Kidney epithelial cell (primary cell): ENCODE results near the gene SLC6A7. TPM values are rescaled to one million over a fixed set of nuclear protein-coding genes. Genes with fewer than 3 reads are reported as not detected.
"Not testable (repeated sequence)": the region's sequence is repeated elsewhere in the genome, so short reads cannot be mapped to it uniquely, and the experiment has no call there.

Source experiments
- DNase-seq: peaks from one replicate; pipeline ENCODE4 v3.0.0-alpha.2; 2010; ENCODE audit warnings: low read depth
- H3K27me3 ChIP-seq: 2 replicates; pipeline ENCODE4 v1.6.0; 2011; ENCODE audit warnings: low read length; ENCODE audit not compliant: control insufficient read depth, insufficient read depth
- H3K36me3 ChIP-seq: 2 replicates; pipeline ENCODE4 v1.5.1; 2011; ENCODE audit warnings: low read length; ENCODE audit not compliant: control insufficient read depth, insufficient read depth
- H3K4me3 ChIP-seq: 2 replicates; pipeline ENCODE4 v1.5.1; 2011; ENCODE audit warnings: low read depth, mild to moderate bottlenecking, control low read depth, low read length
- CTCF ChIP-seq: IDR thresholded peaks from 2 replicates; pipeline ENCODE4 v1.5.1; 2011; ENCODE audit warnings: mild to moderate bottlenecking, moderate library complexity, low read length, control low read depth, inconsistent platforms; ENCODE audit not compliant: insufficient read depth, poor library complexity, severe bottlenecking
- total RNA-seq: library from RNA; depleted of rRNA; stranded (reverse); fragments of >200 nt; gene quantifications from 2 replicates; pipeline ENCODE4 v1.2.3, GENCODE V29; 2015

Gene SLC6A7
- total RNA-seq, 1 donor from 2014 or later = not detected

GRCh38 chr5:150244209-150244608, 54.3 kb downstream of the SLC6A7 start:
- no peak overlapping the region for H3K4me3 ChIP-seq
- no peak for TF ChIP-seq CTCF
- DNase-seq = no peak

GRCh38 chr5:150245111-150245789, 55.4 kb downstream of the SLC6A7 start:
- no peak for TF ChIP-seq CTCF
- peaks cover 2% of the 10 kb centered on the region for H3K27me3 ChIP-seq
- no peak overlapping the region for H3K4me3 ChIP-seq
- no peaks in the 10 kb centered on the region for H3K36me3 ChIP-seq
- no peak for DNase-seq

More at GRCh38 chr5:150244209-150244608, 54.3 kb downstream of the SLC6A7 start:
- Histone ChIP-seq H3K27me3 (peaks cover 2% of the 10 kb centered on the region), H3K36me3 (no peaks in the 10 kb centered on the region)

GRCh38 chr5:150245808-150246207, 55.9 kb downstream of the SLC6A7 start:
- H3K4me3 ChIP-seq = no peak overlapping the region
- DNase-seq = no peak
- H3K36me3 ChIP-seq = no peaks in the 10 kb centered on the region
- TF ChIP-seq CTCF = no peak
- H3K27me3 ChIP-seq = peaks cover 2% of the 10 kb centered on the region

- no peaks in the 10 kb centered on the region for H3K36me3 ChIP-seq
- H3K4me3 ChIP-seq = no peak overlapping the region
- peaks cover 2% of the 10 kb centered on the region for H3K27me3 ChIP-seq
- DNase-seq = no peak
- TF ChIP-seq CTCF = no peak
These were observed 56.6 kb downstream of the SLC6A7 start for GRCh38 chr5:150246429-150246828.

GRCh38 chr5:150246835-150247234, 57.0 kb downstream of the SLC6A7 start:
- H3K27me3 ChIP-seq = peaks cover 2% of the 10 kb centered on the region
- H3K4me3 ChIP-seq = no peak overlapping the region
- no peak for TF ChIP-seq CTCF
- no peaks in the 10 kb centered on the region for H3K36me3 ChIP-seq
- DNase-seq = no peak

- no peak overlapping the region for H3K4me3 ChIP-seq
- no peaks in the 10 kb centered on the region for H3K36me3 ChIP-seq
- H3K27me3 ChIP-seq = peaks cover 2% of the 10 kb centered on the region
- no peak for DNase-seq
- TF ChIP-seq CTCF = no peak
These were observed 57.9 kb downstream of the SLC6A7 start for GRCh38 chr5:150247726-150248125.

- not testable (repeated sequence) for H3K4me3 ChIP-seq, DNase-seq, H3K36me3 ChIP-seq, H3K27me3 ChIP-seq
These were observed 58.6 kb downstream of the SLC6A7 start for GRCh38 chr5:150248493-150248892.
